LoVo (cell line): ENCODE results near the gene GLG1.
A peak's percentile ranks its signal among the peaks of the same experiment; 100 is the strongest.

ENCODE experiments used
- DNase-seq: peaks from one replicate; pipeline ENCODE4 v3.0.0-alpha.2; 2016; ENCODE audit warnings: low spot score

GLG1 gene

GRCh38 chr16:74608944-74609343, 2.0 kb upstream of the GLG1 start:
- no peak for DNase-seq

- DNase-seq = no peak
Measured at GRCh38 chr16:74608381-74608780, 1.5 kb upstream of the GLG1 start.

GRCh38 chr16:74607962-74608356, 1.0 kb upstream of the GLG1 start:
- DNase-seq = no peak

- no peak for DNase-seq
Measured at GRCh38 chr16:74607310-74607961, 522 bp upstream of the GLG1 start.

- no peak for DNase-seq
Measured at GRCh38 chr16:74605746-74606520, 981 bp downstream of the GLG1 start.

DNA sequence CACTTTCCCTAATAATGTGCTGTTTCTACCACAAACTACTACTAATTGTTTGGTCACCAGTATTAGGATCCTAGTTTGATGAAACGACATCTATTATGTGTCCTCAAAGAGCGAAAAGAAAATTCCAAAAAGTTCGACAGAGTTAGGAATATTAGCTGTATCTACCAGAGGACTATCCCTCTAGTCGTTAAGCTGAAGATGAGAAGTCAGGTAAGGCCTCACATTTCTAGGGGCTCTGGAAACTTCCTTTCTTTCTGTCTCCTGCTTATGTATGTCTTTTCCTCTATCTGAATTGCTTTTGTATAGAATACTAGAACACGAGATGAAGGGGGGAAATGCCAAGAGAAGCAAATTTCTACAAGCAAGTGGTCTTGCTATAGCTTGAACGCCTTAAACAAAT, 1.6 kb downstream of the GLG1 start:
- no peak for DNase-seq

DNA sequence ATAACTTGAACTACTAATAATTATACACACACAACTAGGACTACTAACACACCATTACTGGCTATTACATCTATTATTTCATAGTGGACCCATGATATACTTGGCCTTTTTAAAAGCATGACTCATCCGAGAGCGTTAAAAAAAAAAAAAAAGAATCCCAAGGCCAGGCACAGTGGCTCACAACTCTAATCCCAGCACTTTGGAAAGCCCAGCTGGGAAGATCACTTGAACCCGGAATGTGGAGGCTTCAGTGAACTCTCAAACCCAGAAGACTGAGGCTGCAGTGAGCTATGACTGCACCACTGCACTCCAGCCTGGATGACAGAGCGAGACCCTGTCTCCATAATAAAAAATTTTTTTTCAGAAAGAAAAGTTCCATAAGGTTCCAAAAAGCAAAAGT, 3.1 kb downstream of the GLG1 start:
- peak; percentile 36 for DNase-seq

GRCh38 chr16:74601126-74601871, 5.6 kb downstream of the GLG1 start:
- peak; percentile 58 for DNase-seq

GRCh38 chr16:74596586-74596985, 10.3 kb downstream of the GLG1 start:
- DNase-seq = no peak

DNA sequence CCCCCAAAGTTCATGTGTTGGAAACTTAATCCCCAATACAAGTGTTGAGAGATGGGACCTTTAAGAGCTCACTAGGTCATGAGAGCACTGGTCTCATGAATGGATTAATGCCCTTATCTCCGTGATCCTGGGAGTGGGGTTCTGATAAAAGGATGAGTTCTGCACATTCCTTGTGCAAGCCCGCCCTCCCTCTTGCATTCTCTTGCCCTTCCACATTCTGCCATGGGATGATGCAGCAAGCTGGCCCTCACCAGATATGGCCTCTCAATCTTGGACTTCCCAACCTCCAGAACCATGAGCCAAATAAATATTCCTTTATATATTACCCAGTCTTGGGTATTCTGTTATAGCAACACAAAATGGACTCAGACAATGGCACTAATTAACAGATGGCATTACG, 14.1 kb downstream of the GLG1 start:
- DNase-seq = no peak

GRCh38 chr16:74591876-74592650, 14.9 kb downstream of the GLG1 start:
- DNase-seq = no peak

DNA sequence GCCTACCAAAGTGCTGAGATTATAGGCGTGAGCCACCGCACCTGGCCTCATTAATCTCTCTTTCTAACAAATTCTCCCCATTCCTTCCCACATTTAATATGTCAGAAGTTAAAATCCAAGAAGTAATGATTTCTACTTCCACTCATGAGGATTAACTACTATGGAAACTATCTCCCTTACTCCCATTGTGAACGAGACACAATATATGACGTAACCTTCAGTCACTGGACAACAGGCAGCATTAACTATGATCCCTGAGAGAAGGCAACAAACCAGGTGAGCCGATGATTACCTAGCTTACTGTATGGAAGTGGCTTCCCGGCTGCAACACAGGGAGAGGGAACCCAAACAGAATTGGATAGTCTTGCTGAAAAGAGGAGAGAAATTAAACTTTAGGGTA, 20.0 kb downstream of the GLG1 start:
- no peak for DNase-seq

DNA sequence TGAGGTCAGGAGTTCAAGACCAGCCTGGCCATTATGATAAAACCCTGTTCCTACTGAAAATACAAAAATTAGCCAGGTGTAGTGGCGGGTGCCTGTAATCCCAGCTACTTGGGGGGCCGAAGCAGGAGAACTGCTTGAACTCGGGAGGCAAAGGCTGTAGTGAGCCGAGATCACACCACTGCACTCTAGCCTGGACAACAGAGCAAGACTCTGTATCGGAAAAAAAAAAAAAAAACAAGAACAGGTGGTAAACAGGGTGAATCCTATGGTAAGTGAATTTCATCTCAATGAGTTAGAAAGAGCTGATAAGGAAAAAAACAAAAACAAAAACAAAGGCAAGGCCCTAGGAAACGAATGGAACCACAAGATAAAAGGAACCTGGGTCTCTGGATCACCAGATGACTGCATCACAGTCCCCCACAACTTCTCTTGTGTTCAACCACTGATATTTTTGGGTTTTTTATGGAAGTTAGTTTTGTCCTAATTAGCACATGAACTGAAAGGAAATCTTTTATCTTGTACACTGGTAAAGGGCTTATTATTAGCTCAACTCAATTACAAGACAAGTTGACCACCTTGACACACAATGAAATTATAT, 21.0 kb downstream of the GLG1 start:
- no peak for DNase-seq

- DNase-seq = no peak
Measured at GRCh38 chr16:74583926-74584666, 22.8 kb downstream of the GLG1 start.

DNA sequence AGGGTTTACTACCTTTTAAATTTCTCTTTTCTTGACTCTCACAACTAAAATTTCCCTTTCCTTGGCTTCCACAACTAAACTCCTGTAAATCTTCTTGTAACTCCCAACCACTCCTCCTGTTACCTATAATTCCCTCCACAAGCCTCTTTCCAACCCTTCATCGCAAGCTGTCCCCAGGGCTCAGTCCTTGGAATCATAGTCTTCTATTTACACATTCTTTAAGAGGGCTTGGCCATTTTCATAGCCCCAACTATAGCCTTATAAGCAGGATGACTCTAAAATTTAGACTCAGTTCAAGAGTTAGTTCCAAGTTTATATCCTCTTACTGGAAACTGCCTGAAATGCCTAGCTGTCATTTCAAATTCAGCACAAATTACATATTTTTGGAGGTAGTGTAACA, 23.9 kb downstream of the GLG1 start:
- peak; percentile 49 for DNase-seq

DNA sequence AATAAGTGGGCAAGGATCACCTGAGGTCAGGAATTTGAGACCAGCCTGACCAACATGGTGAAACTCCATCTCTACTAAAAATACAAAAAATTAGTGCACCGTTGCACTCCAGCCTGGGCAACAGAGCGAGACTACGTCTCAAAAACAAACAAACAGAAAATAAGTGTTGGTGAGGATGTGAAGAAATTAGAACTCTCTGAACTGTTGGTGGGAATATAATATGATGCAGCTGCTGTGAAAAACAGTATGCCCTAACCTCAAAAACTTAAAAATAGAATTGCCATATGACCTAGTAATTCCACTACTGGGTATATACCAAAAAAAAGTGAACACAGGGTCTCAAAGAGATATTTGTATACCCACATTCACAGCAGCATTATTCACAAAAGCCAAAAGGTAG, 26.1 kb downstream of the GLG1 start:
- DNase-seq = no peak

DNA sequence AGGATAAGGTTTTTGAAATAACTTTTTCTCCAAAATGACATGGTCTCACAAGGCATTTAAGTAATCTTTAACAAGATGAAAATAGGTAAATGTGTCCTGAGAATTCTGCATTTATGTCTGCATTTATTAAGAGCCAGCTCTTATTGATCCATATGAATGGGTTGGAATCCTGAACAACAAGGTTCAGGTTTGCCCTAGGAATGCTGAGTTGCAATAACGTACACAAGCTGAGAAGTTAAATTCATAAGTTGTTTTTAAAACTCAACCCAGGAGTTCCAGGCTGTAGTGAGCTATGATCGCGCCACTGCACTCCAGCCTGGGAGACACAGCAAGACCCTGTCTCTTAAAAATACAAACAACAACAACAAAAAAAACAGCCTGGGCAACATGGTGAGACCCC, 28.1 kb downstream of the GLG1 start:
- no peak for DNase-seq

GRCh38 chr16:74578433-74578832, 28.5 kb downstream of the GLG1 start:
- DNase-seq = no peak

- peak; percentile 68 for DNase-seq
Measured at GRCh38 chr16:74577882-74578366, 29.0 kb downstream of the GLG1 start.

- DNase-seq = no peak
Measured at GRCh38 chr16:74575807-74576643, 30.9 kb downstream of the GLG1 start.
